ENCODE results near the gene NVL. TPM values are rescaled to one million over a fixed set of nuclear protein-coding genes. Genes with fewer than 3 reads are reported as not detected.
A peak's percentile ranks its signal among the peaks of the same experiment; 100 is the strongest.

The NVL gene
- total RNA-seq, 1 experiment from 2014 or later, result 33.4 TPM

DNA sequence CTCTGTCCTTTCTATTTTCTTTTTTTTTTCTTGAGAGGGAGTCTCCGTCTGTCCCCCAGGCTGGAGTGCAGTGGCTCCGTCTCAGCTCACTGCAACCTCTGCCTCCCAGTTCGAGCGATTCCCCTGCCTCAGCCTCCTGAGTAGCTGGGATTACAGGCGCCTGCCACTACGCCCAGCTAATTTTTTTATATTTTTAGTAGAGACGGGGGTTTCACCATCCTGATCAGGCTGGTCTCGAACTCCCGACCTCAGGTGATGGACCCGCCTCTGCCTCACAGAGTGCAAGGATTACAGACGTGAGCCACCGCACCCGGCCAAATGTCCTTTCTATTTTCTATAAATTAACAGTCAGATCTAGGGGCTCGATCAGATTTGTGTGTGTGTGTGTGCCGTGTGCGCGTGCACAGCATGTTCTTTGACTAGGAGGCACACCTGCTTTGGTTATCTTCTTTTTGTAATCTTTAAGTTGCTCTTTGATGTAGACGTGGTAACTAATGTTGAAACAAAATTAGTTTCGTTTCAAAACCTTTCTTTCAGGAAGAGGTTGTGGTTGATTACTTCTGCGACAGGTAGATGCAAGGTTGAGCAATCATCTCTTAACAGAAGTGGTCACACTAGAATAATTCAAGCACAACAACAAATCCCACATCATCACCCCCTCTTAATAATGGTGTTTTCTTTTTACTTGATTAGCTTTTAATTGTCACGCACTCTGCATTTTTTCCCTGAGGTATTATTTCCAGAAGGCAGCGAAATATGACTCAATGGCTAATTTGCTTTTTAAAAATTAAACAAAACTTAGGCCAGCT is 147.7 kb downstream of the NVL start (continued):
- no peak for TF ChIP-seq SP1 (CRISPR knock-in tag; conservative IDR thresholded peaks at IDR 0.05)
- no peak for TF ChIP-seq PRRX2 (CRISPR knock-in tag; IDR thresholded peaks at IDR 0.05)
- TF ChIP-seq EMX1 (CRISPR knock-in tag; IDR thresholded peaks at IDR 0.05), result no peak
- TF ChIP-seq USF2 (CRISPR knock-in tag; IDR thresholded peaks at IDR 0.05), result no peak
- no peak for TF ChIP-seq ELF4 (CRISPR knock-in tag; IDR thresholded peaks at IDR 0.05; ENCODE audit: low read depth)
- no peak for TF ChIP-seq TCF7 (CRISPR knock-in tag; IDR thresholded peaks at IDR 0.05; ENCODE audit: low read depth)
- no peak for TF ChIP-seq ZNF219 (CRISPR knock-in tag; IDR thresholded peaks at IDR 0.05; ENCODE audit: borderline replicate concordance)
- TF ChIP-seq CTCF (IDR thresholded peaks at IDR 0.05), result no peak
- TF ChIP-seq SMAD4 (CRISPR knock-in tag; IDR thresholded peaks at IDR 0.05), result no peak
- TF ChIP-seq HMGA2 (CRISPR knock-in tag; IDR thresholded peaks at IDR 0.05), result no peak
- no peak for TF ChIP-seq ATF1 (CRISPR knock-in tag; IDR thresholded peaks at IDR 0.05)

DNA sequence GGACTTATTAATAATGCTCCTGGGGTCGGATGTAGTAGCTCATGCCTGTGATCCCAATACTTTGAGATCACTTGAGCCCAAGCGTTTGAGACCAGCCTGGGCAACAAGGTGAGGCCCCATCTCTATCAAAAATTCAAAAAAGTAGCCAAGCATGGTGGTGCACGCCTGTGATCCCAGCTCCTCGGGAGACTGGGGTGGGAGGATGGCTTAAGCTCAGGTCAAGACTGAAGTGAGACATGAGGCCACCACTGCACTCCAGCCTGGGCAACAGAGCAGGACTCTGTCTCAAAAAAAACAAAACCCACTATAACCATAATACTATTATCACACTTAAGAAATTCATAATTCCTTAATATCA is 148.5 kb downstream of the NVL start:
- ATAC-seq, result no peak
- Mint-ChIP-seq H3K27ac (no peak overlapping the region), H3K9me3 (no peaks in the 10 kb centered on the region), H3K36me3 (0 out of 2 replicates have a peak, but pooled peaks cover 2% of the 10 kb centered on the region), H3K27me3 (ENCODE audit: low read depth) (no peaks in the 10 kb centered on the region; the same call in 1 of the 2 replicates), H3K4me1 (peaks cover 31% of the 10 kb centered on the region), H3K4me3 (0 out of 2 replicates have a peak overlapping the region, but pooled peaks have one; percentile 78)
- no peak for DNase-seq (ENCODE audit: low spot score)
- POLR2A ChIA-PET, result no interaction called here
- no peak for TF ChIP-seq ELF4 (CRISPR knock-in tag; IDR thresholded peaks at IDR 0.05; ENCODE audit: low read depth)
- TF ChIP-seq SP1 (CRISPR knock-in tag; conservative IDR thresholded peaks at IDR 0.05), result no peak
- no peak for TF ChIP-seq CDX4 (CRISPR knock-in tag; IDR thresholded peaks at IDR 0.05; ENCODE audit: borderline replicate concordance)
- TF ChIP-seq ZBTB21 (CRISPR knock-in tag; IDR thresholded peaks at IDR 0.05; ENCODE audit: borderline replicate concordance), result no peak
- TF ChIP-seq ZNF423 (CRISPR knock-in tag; IDR thresholded peaks at IDR 0.05), result no peak
- TF ChIP-seq TEAD1 (CRISPR knock-in tag; IDR thresholded peaks at IDR 0.05), result no peak
- TF ChIP-seq ZNF512 (CRISPR knock-in tag; IDR thresholded peaks at IDR 0.05; ENCODE audit: borderline replicate concordance), result no peak
- TF ChIP-seq, protein P1, sequence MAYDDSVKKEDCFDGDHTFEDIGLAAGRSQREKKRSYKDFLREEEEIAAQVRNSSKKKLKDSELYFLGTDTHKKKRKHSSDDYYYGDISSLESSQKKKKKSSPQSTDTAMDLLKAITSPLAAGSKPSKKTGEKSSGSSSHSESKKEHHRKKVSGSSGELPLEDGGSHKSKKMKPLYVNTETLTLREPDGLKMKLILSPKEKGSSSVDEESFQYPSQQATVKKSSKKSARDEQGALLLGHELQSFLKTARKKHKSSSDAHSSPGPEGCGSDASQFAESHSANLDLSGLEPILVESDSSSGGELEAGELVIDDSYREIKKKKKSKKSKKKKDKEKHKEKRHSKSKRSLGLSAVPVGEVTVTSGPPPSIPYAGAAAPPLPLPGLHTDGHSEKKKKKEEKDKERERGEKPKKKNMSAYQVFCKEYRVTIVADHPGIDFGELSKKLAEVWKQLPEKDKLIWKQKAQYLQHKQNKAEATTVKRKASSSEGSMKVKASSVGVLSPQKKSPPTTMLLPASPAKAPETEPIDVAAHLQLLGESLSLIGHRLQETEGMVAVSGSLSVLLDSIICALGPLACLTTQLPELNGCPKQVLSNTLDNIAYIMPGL (CRISPR knock-in tag; IDR thresholded peaks at IDR 0.05), result no peak
- no peak for TF ChIP-seq ZNF121 (CRISPR knock-in tag; IDR thresholded peaks at IDR 0.05)
- no peak for TF ChIP-seq IRF2 (CRISPR knock-in tag; IDR thresholded peaks at IDR 0.05; ENCODE audit: borderline replicate concordance, low read depth)
- no peak for TF ChIP-seq USF2 (CRISPR knock-in tag; IDR thresholded peaks at IDR 0.05)
- no peak for TF ChIP-seq TEAD4 (CRISPR knock-in tag; IDR thresholded peaks at IDR 0.05)
- no peak for TF ChIP-seq RORB (CRISPR knock-in tag; IDR thresholded peaks at IDR 0.05)
- TF ChIP-seq RELA (CRISPR knock-in tag; IDR thresholded peaks at IDR 0.05; ENCODE audit: borderline replicate concordance), result no peak
- no peak for TF ChIP-seq FOXP1 (CRISPR knock-in tag; IDR thresholded peaks at IDR 0.05; ENCODE audit: borderline replicate concordance)
- no peak for TF ChIP-seq CREM (CRISPR knock-in tag; IDR thresholded peaks at IDR 0.05)
- no peak for TF ChIP-seq ZBTB43 (CRISPR knock-in tag; IDR thresholded peaks at IDR 0.05)
- TF ChIP-seq TCF7 (CRISPR knock-in tag; IDR thresholded peaks at IDR 0.05; ENCODE audit: low read depth), result no peak
- TF ChIP-seq MYBL2 (CRISPR knock-in tag; IDR thresholded peaks at IDR 0.05), result no peak
- TF ChIP-seq ERG (CRISPR knock-in tag; IDR thresholded peaks at IDR 0.05), result no peak
- CTCF ChIA-PET, result no interaction called here

Measured in WTC11 (cell line).